ENCODE data around the gene SPATA46. TPM values are rescaled to one million over a fixed set of nuclear protein-coding genes. Genes with fewer than 3 reads are reported as not detected.

Gene SPATA46
- total and polyA plus RNA-seq, 9 of the 15 experiments (the other 6 are each of a cell fraction or from before 2014, with no cell fraction given), result 0.04 to 0.11 TPM; not detected in 7

DNA sequence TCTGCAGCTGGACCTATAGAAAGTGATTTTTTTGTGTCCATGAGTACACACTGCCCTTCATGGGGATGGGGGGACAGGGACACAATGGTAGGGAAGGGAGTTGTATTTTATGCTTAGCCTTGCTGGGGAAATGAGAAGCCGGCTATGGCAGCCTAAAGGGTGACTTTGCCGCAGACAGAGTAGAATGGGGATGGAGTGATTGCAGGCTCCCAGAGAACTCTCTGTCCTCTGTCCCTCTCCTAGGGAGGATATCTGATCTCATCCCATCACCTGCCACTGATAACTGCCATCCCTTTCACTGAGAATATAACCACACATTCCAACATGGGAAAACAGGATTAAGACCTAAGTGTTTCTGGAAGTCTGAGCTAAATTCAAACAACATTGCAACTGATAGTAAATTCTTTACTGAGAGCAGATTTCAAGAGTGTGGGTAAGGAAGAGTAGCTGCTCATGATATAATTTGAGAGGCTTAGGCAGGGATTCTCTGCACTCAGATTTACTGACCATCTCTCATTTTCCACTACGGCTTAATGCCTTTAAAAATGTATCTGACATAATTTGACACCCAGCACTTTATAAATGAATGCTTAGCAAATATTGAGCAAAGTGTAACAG, 21.4 kb upstream of the SPATA46 start:
- H3K79me2 ChIP-seq (ENCODE audit: control insufficient read depth, insufficient read depth, low read length), result no peaks in the 10 kb centered on the region
- DNase-seq (ENCODE audit: extremely low read depth in 1 of 4, low spot score in 3 of 4), result peak in 1 of 4 experiments; percentile 11
- TF ChIP-seq GTF2A2 (tag; IDR thresholded peaks at IDR 0.05) (no peak), CHCHD3 (CRISPR knock-in tag; IDR thresholded peaks at IDR 0.05) (no peak)
- no TSS peak for BruUV-seq (replicated peaks)
- no peaks in the 10 kb centered on the region for H3K36me3 ChIP-seq (ENCODE audit: control insufficient read depth, insufficient read depth, low read length)
- no peak for FAIRE-seq
- H3K9ac ChIP-seq (ENCODE audit: insufficient read depth in 1 of 2, low read depth in 2 of 2, low read length in 2 of 2), result no peak overlapping the region; a peak in 1 of 4 replicates
- peaks cover 11 to 31% of the 10 kb centered on the region in 2 experiments; a peak in 3 of 5 replicates for H3K4me1 ChIP-seq (replicated peaks in 1 of 2; ENCODE audit: control insufficient read depth in 2 of 2, insufficient read depth in 2 of 2, low read length in 2 of 2)
- no peak overlapping the region for H3K27ac ChIP-seq (ENCODE audit: extremely low read depth, low read depth, low read length)
- no peak overlapping the region for H3K4me3 ChIP-seq
- no peaks in the 10 kb centered on the region for H4K20me1 ChIP-seq (replicated peaks; ENCODE audit: control insufficient read depth, insufficient read depth, low read length)
- in situ Hi-C loops (cut with MboI) (no loop called here), intact Hi-C loops (cut with micrococcal nuclease) (loop anchor here (1.0 to 5.0 kb wide), 2 partner anchors 21 to 99 kb away; partner anchors contain the start of gene UHMK1)
- H3K4me2 ChIP-seq (ENCODE audit: insufficient read depth, low read length), result no peak overlapping the region
- no peaks in the 10 kb centered on the region for H3K27me3 ChIP-seq (ENCODE audit: control insufficient read depth in 2 of 2, insufficient read depth in 2 of 2, low read length in 2 of 2)
- ChIA-PET POLR2A (interaction anchor here (0.9 to 2.6 kb wide), 6 partner anchors 9 to 133 kb away, joined by 4 to 17 read pairs (median 4); no protein-coding TSS in a partner anchor), CTCF (ENCODE audit: low intra/inter-chr PET ratio) (no interaction called here)
- WGBS (ENCODE audit: insufficient coverage, low coverage, missing lambda C conversion rate), result 46% methylated on average over 3 of the region's 3 CpGs
- no peaks in the 10 kb centered on the region for H3K9me1 ChIP-seq (ENCODE audit: control insufficient read depth, insufficient read depth, low read length)
- H3K9me3 ChIP-seq (replicated peaks; ENCODE audit: control insufficient read depth, insufficient read depth, low read depth, low read length), result no peaks in the 10 kb centered on the region
- H2AFZ ChIP-seq (ENCODE audit: low read depth, low read length), result peak overlapping the region; percentile 51; the same call in 1 of the 2 replicates
- peak; percentile 38 for ATAC-seq

DNA sequence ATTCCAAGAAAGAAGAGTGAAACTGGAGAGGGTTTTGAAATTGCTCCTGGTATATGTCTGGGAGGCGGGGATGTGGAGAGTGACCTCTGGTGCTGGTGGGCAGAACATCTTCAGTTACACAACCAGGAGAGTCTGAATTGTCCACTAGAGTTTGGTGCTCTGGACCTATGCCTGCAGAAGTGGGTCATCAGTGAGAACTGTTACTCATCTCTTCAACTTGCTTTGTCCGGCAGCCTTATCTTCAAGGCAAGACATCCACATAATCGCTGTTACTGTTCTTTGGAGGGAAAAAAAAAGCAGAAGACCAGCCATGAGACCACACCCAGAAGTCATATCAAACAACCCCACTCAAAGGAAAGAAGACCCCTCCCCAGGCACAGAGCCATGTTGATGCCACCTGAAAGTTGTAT, 20.4 kb upstream of the SPATA46 start:
- H3K4me1 ChIP-seq (replicated peaks in 1 of 2; ENCODE audit: control insufficient read depth in 2 of 2, insufficient read depth in 2 of 2, low read length in 2 of 2), result peaks cover 11 to 31% of the 10 kb centered on the region in 2 experiments; a peak in 3 of 5 replicates
- no peaks in the 10 kb centered on the region for H3K9me3 ChIP-seq (replicated peaks; ENCODE audit: control insufficient read depth, insufficient read depth, low read depth, low read length)
- no TSS peak for BruUV-seq (replicated peaks)
- H4K20me1 ChIP-seq (replicated peaks; ENCODE audit: control insufficient read depth, insufficient read depth, low read length), result no peaks in the 10 kb centered on the region
- peak overlapping the region; percentile 59 for H3K4me2 ChIP-seq (ENCODE audit: insufficient read depth, low read length)
- H3K27ac ChIP-seq (ENCODE audit: extremely low read depth, low read depth, low read length), result peak overlapping the region; percentile 14; the same call in 2 of the 3 replicates
- H3K79me2 ChIP-seq (ENCODE audit: control insufficient read depth, insufficient read depth, low read length), result no peaks in the 10 kb centered on the region
- H3K36me3 ChIP-seq (ENCODE audit: control insufficient read depth, insufficient read depth, low read length), result no peaks in the 10 kb centered on the region
- DNase-seq (ENCODE audit: extremely low read depth in 1 of 4, low spot score in 3 of 4), result peak; percentile 51 to 87 (median 65)
- H2AFZ ChIP-seq (ENCODE audit: low read depth, low read length), result peak overlapping the region; percentile 26
- 2% methylated on average over 3 of the region's 3 CpGs for WGBS (ENCODE audit: insufficient coverage, low coverage, missing lambda C conversion rate)
- no peak overlapping the region for H3K4me3 ChIP-seq
- POLR2A ChIA-PET, result interaction anchor here (0.9 to 2.6 kb wide), 4 partner anchors 8 to 134 kb away, joined by 4 to 17 read pairs (median 6); no protein-coding TSS in a partner anchor
- in situ Hi-C loops (cut with MboI) (no loop called here), intact Hi-C loops (cut with micrococcal nuclease) (loop anchor here (1.0 to 5.0 kb wide), 2 partner anchors 22 to 100 kb away; partner anchors contain the start of gene UHMK1)
- no peaks in the 10 kb centered on the region for H3K27me3 ChIP-seq (ENCODE audit: control insufficient read depth in 2 of 2, insufficient read depth in 2 of 2, low read length in 2 of 2)
- ATAC-seq, result peak; percentile 87
- FAIRE-seq, result peak; percentile 91
- no peak overlapping the region; a peak in 1 of 4 replicates for H3K9ac ChIP-seq (ENCODE audit: insufficient read depth in 1 of 2, low read depth in 2 of 2, low read length in 2 of 2)
- no peaks in the 10 kb centered on the region for H3K9me1 ChIP-seq (ENCODE audit: control insufficient read depth, insufficient read depth, low read length)
- CTCF ChIA-PET (ENCODE audit: low intra/inter-chr PET ratio), result no interaction called here
- TF ChIP-seq NEUROD1 (IDR thresholded peaks at IDR 0.05; ENCODE audit: borderline replicate concordance, low read depth, low read length, partially characterized antibody) (no peak), SMAD4 (CRISPR knock-in tag; conservative IDR thresholded peaks at IDR 0.05) (peak; percentile 63), KLF13 (tag; IDR thresholded peaks at IDR 0.05; ENCODE audit: borderline replicate concordance, low read depth) (no peak), EWSR1 (IDR thresholded peaks at IDR 0.05; ENCODE audit: borderline replicate concordance, low read depth, partially characterized antibody) (no peak), BACH1 (tag; IDR thresholded peaks at IDR 0.05) (no peak), STAT5A (IDR thresholded peaks at IDR 0.05; ENCODE audit: borderline replicate concordance, low read length) (peak; percentile 34; the same call in 1 of the 2 replicates), KLF16 (IDR thresholded peaks at IDR 0.05) (peak; percentile 79), TGIF2 (CRISPR knock-in tag; IDR thresholded peaks at IDR 0.05) (no peak), HIVEP1 (CRISPR knock-in tag; IDR thresholded peaks at IDR 0.05) (no peak)
- TF ChIP-seq, protein P1, sequence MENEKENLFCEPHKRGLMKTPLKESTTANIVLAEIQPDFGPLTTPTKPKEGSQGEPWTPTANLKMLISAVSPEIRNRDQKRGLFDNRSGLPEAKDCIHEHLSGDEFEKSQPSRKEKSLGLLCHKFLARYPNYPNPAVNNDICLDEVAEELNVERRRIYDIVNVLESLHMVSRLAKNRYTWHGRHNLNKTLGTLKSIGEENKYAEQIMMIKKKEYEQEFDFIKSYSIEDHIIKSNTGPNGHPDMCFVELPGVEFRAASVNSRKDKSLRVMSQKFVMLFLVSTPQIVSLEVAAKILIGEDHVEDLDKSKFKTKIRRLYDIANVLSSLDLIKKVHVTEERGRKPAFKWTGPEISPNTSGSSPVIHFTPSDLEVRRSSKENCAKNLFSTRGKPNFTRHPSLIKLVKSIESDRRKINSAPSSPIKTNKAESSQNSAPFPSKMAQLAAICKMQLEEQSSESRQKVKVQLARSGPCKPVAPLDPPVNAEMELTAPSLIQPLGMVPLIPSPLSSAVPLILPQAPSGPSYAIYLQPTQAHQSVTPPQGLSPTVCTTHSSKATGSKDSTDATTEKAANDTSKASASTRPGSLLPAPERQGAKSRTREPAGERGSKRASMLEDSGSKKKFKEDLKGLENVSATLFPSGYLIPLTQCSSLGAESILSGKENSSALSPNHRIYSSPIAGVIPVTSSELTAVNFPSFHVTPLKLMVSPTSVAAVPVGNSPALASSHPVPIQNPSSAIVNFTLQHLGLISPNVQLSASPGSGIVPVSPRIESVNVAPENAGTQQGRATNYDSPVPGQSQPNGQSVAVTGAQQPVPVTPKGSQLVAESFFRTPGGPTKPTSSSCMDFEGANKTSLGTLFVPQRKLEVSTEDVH (IDR thresholded peaks at IDR 0.05; ENCODE audit: low read depth, partially characterized antibody), result peak; percentile 58
